Stimulated activated naive CD8-positive, alpha-beta T cell treated with anti-CD3 and anti-CD28 coated beads, Interleukin-15, Interleukin-2, amounts not matched to agents 100 ng/mL and 50 ng/mL, for 24 hours (primary cell): ENCODE data around the gene C1orf226.
A peak's percentile ranks its signal among the peaks of the same experiment; 100 is the strongest.
"Not testable (repeated sequence)": the region's sequence is repeated elsewhere in the genome, so short reads cannot be mapped to it uniquely, and the experiment has no call there.

Experiments
- H3K27ac Mint-ChIP-seq: one replicate; pipeline ENCODE4 v1.8.0; 2021; ENCODE audit warnings: mild to moderate bottlenecking, mixed read lengths
- H3K27me3 Mint-ChIP-seq: one replicate; pipeline ENCODE4 v1.8.0; 2021; ENCODE audit warnings: mixed read lengths
- H3K36me3 Mint-ChIP-seq: one replicate; pipeline ENCODE4 v1.8.0; 2021; ENCODE audit warnings: low read depth, mixed read lengths
- H3K4me1 Mint-ChIP-seq: one replicate; pipeline ENCODE4 v1.8.0; 2021; ENCODE audit warnings: low read depth, mixed read lengths
- H3K4me3 Mint-ChIP-seq: one replicate; pipeline ENCODE4 v1.8.0; 2021; ENCODE audit warnings: mild to moderate bottlenecking, mixed read lengths
- H3K9me3 Mint-ChIP-seq: one replicate; pipeline ENCODE4 v1.8.0; 2021; ENCODE audit warnings: mixed read lengths

Gene C1orf226

GRCh38 chr1:162422662-162423375, 41.3 kb downstream of the C1orf226 start:
- H3K27ac Mint-ChIP-seq = no peak overlapping the region
- no peaks in the 10 kb centered on the region for H3K36me3 Mint-ChIP-seq
- H3K9me3 Mint-ChIP-seq = peaks cover 7% of the 10 kb centered on the region
- H3K27me3 Mint-ChIP-seq = peaks cover 20% of the 10 kb centered on the region
- H3K4me3 Mint-ChIP-seq = peak overlapping the region; percentile 11
- H3K4me1 Mint-ChIP-seq = peaks cover 4% of the 10 kb centered on the region

GRCh38 chr1:162430583-162430982, 49.1 kb downstream of the C1orf226 start:
- H3K36me3 Mint-ChIP-seq = no peaks in the 10 kb centered on the region
- no peak overlapping the region for H3K4me3 Mint-ChIP-seq
- H3K4me1 Mint-ChIP-seq = no peaks in the 10 kb centered on the region
- H3K27ac Mint-ChIP-seq = no peak overlapping the region
- H3K9me3 Mint-ChIP-seq = peaks cover under 1% of the 10 kb centered on the region
- no peaks in the 10 kb centered on the region for H3K27me3 Mint-ChIP-seq

- H3K4me1 Mint-ChIP-seq, H3K27me3 Mint-ChIP-seq, H3K36me3 Mint-ChIP-seq, H3K9me3 Mint-ChIP-seq, H3K27ac Mint-ChIP-seq, H3K4me3 Mint-ChIP-seq: not testable (repeated sequence)
Measured at GRCh38 chr1:162432977-162433713, 51.6 kb downstream of the C1orf226 start.
